Neural crest cell (in vitro differentiated cells): ENCODE results near the gene SIAH3. TPM values are rescaled to one million over a fixed set of nuclear protein-coding genes. Genes with fewer than 3 reads are reported as not detected.

Experiments
- DNase-seq: peaks from one replicate; pipeline ENCODE4 v3.0.0; 2021; ENCODE audit warnings: low read depth, mixed read lengths, low spot score
- H3K27ac Mint-ChIP-seq: one replicate; pipeline ENCODE4 v1.8.0; 2021; ENCODE audit warnings: mild to moderate bottlenecking, mixed read lengths; ENCODE audit not compliant: unreplicated experiment
- H3K27me3 Mint-ChIP-seq: 2 replicates; pipeline ENCODE4 v1.8.0; 2021; ENCODE audit warnings: low read depth, mild to moderate bottlenecking, mixed read lengths
- H3K36me3 Mint-ChIP-seq: 2 replicates; pipeline ENCODE4 v1.8.0; 2021; ENCODE audit warnings: low read depth, mild to moderate bottlenecking, mixed read lengths
- H3K4me1 Mint-ChIP-seq: 2 replicates; pipeline ENCODE4 v1.8.0; 2021; ENCODE audit warnings: mixed read lengths
- H3K4me3 Mint-ChIP-seq: one replicate; pipeline ENCODE4 v1.8.0; 2021; ENCODE audit warnings: mild to moderate bottlenecking, mixed read lengths
- H3K9me3 Mint-ChIP-seq: 2 replicates; pipeline ENCODE4 v1.8.0; 2021; ENCODE audit warnings: mixed read lengths
- CTCF ChIP-seq: fragments of 200-600 bp; sonication (generic); conservative IDR thresholded peaks from 2 replicates; pipeline ENCODE4 v1.5.0; 2021; ENCODE audit warnings: antibody characterized with exemption, mild to moderate bottlenecking
- total RNA-seq: library from RNA; stranded (reverse); gene quantifications from 2 replicates; pipeline ENCODE4 v1.2.1, GENCODE V29; 2021

Gene SIAH3
- total RNA-seq, 1 donor from 2014 or later: 0.42 TPM

GRCh38 chr13:45825387-45825650 lies 26.2 kb downstream of the SIAH3 start:
- Mint-ChIP-seq H3K4me1 (peaks cover 26% of the 10 kb centered on the region), H3K9me3 (no peaks in the 10 kb centered on the region), H3K27ac (no peak overlapping the region), H3K27me3 (no peaks in the 10 kb centered on the region), H3K36me3 (no peaks in the 10 kb centered on the region), H3K4me3 (no peak overlapping the region)
- TF ChIP-seq CTCF: no peak
- DNase-seq: no peak

GRCh38 chr13:45823583-45823982 lies 28.0 kb downstream of the SIAH3 start:
- no peak for DNase-seq
- Mint-ChIP-seq H3K9me3 (no peaks in the 10 kb centered on the region), H3K4me3 (no peak overlapping the region), H3K27me3 (no peaks in the 10 kb centered on the region), H3K27ac (no peak overlapping the region), H3K4me1 (peaks cover 15% of the 10 kb centered on the region), H3K36me3 (no peaks in the 10 kb centered on the region)
- TF ChIP-seq CTCF: no peak

GRCh38 chr13:45821811-45822210 lies 29.7 kb downstream of the SIAH3 start:
- Mint-ChIP-seq H3K4me3 (no peak overlapping the region), H3K9me3 (no peaks in the 10 kb centered on the region), H3K27ac (no peak overlapping the region), H3K27me3 (no peaks in the 10 kb centered on the region), H3K4me1 (peaks cover 4% of the 10 kb centered on the region), H3K36me3 (no peaks in the 10 kb centered on the region)
- DNase-seq: no peak
- TF ChIP-seq CTCF: no peak

GRCh38 chr13:45820106-45820838 lies 31.3 kb downstream of the SIAH3 start:
- Mint-ChIP-seq H3K9me3 (no peaks in the 10 kb centered on the region), H3K4me3 (no peak overlapping the region), H3K36me3 (no peaks in the 10 kb centered on the region), H3K27ac (no peak overlapping the region), H3K27me3 (no peaks in the 10 kb centered on the region), H3K4me1 (no peaks in the 10 kb centered on the region)
- no peak for TF ChIP-seq CTCF
- no peak for DNase-seq

GRCh38 chr13:45817833-45818232 lies 33.7 kb downstream of the SIAH3 start:
- Mint-ChIP-seq H3K36me3 (no peaks in the 10 kb centered on the region), H3K4me3 (no peak overlapping the region), H3K4me1 (peaks cover 3% of the 10 kb centered on the region), H3K27me3 (no peaks in the 10 kb centered on the region), H3K27ac (no peak overlapping the region), H3K9me3 (no peaks in the 10 kb centered on the region)
- no peak for TF ChIP-seq CTCF
- DNase-seq: no peak

- no peak for TF ChIP-seq CTCF
- H3K4me1 Mint-ChIP-seq: peaks cover 8% of the 10 kb centered on the region
- H3K4me3 Mint-ChIP-seq: no peak overlapping the region
- no peak for DNase-seq
- H3K27me3 Mint-ChIP-seq: no peaks in the 10 kb centered on the region
- no peak overlapping the region for H3K27ac Mint-ChIP-seq
- no peaks in the 10 kb centered on the region for H3K36me3 Mint-ChIP-seq
- no peaks in the 10 kb centered on the region for H3K9me3 Mint-ChIP-seq
Observed at GRCh38 chr13:45816427-45816826, 35.1 kb downstream of the SIAH3 start.
